ENCODE measurements around the gene PIMREG.

DNA sequence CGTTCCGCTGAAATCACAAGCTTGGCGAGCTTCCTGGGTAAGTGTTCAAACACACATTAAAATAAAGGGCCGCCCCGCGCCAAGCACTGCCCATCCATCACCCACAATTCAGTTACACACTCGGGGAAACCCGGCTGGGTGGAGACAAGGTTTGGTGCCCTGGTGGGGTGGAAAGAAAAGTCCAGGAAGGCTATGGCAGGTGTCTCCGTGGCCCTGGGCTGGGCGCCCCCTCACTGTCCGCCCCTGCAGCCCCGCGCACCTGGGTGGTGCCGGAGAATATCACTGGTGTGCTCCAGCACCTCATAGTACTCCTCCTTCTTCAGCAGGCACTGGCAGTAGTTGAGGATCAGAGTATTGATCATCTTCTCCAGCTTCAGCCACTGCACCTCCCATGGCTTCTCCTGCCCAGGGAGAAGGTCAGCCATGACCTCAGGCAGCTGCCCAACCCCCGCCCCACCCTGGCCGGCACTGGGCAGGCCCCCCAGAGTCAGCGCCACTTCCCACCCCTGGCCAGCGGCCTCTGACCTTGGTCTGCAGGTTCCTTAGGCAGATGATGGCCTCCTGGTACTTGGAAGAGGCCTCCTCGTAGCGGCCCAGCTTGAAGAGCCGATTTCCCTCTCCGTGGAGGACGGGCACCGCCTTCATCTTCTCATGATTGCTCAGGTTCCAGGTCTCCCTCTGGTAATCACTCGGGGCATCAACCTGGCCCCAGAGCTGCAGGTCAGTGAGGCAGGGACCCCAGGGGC is 17.7 kb upstream of the PIMREG start:
- TF ChIP-seq, protein P1, sequence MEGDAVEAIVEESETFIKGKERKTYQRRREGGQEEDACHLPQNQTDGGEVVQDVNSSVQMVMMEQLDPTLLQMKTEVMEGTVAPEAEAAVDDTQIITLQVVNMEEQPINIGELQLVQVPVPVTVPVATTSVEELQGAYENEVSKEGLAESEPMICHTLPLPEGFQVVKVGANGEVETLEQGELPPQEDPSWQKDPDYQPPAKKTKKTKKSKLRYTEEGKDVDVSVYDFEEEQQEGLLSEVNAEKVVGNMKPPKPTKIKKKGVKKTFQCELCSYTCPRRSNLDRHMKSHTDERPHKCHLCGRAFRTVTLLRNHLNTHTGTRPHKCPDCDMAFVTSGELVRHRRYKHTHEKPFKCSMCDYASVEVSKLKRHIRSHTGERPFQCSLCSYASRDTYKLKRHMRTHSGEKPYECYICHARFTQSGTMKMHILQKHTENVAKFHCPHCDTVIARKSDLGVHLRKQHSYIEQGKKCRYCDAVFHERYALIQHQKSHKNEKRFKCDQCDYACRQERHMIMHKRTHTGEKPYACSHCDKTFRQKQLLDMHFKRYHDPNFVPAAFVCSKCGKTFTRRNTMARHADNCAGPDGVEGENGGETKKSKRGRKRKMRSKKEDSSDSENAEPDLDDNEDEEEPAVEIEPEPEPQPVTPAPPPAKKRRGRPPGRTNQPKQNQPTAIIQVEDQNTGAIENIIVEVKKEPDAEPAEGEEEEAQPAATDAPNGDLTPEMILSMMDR (IDR thresholded peaks at IDR 0.05; ENCODE audit: insufficient read depth, low read length, poor library complexity, severe bottlenecking): no peak
- TF ChIP-seq EZH2phosphoT487 (conservative IDR thresholded peaks at IDR 0.05; ENCODE audit: low read length): no peak

All from SU-DHL-6 (cell line).